ENCODE data around the gene SGSM1. TPM values are rescaled to one million over a fixed set of nuclear protein-coding genes. Genes with fewer than 3 reads are reported as not detected.

Gene SGSM1
- total and polyA plus RNA-seq, 10 of the 15 experiments (the other 5 are each of a cell fraction or from before 2014, with no cell fraction given): not detected

DNA sequence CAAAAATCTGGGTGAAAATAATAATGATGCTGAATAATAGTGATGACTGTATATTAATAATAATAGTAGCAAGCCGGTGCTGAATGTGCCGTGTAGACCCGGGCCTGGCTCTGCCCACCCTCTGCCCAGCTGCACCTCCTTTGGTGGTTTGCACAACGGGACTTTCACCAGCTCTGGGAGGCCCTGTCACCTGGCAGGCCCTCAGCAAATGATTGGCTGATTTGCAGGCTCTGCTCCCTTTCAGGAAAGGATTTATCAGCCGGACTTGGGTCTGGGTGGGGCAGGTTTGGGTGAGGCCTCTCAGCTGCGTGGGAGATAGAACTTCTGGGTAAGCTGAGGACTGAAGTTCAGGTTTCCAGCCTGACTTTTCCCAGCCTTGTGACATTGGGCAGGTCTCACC, 167.9 kb downstream of the SGSM1 start:
- no peak for ATAC-seq
- no peak for TF ChIP-seq MTA2 (IDR thresholded peaks at IDR 0.05; ENCODE audit: low read depth)
- no peak for TF ChIP-seq FOS (IDR thresholded peaks at IDR 0.05; ENCODE audit: borderline replicate concordance, extremely low read depth, insufficient read length)
- no peak for TF ChIP-seq RCOR1 (conservative IDR thresholded peaks at IDR 0.05; ENCODE audit: low read depth, low read length)
- no peak for TF ChIP-seq ATF7 (IDR thresholded peaks at IDR 0.05; ENCODE audit: low read depth)
- TF ChIP-seq HDAC2 (IDR thresholded peaks at IDR 0.05): no peak
- TF ChIP-seq PML (IDR thresholded peaks at IDR 0.05; ENCODE audit: low read length): no peak
- H3K9ac ChIP-seq (ENCODE audit: control insufficient read depth, insufficient read depth, low read length): no peak overlapping the region
- FAIRE-seq: no peak
- WGBS (ENCODE audit: insufficient coverage, insufficient replicate concordance, low lambda C conversion rate, missing lambda C conversion rate): 11% methylated on average over 6 of the region's 6 CpGs
- H3K4me2 ChIP-seq (ENCODE audit: control insufficient read depth, insufficient read depth): no peak overlapping the region
- no peak overlapping the region for H2AFZ ChIP-seq (ENCODE audit: control insufficient read depth, low read depth, low read length)
- H3K27ac ChIP-seq (ENCODE audit: control insufficient read depth, insufficient read depth): no peak overlapping the region
- CTCF ChIA-PET: no interaction called here
- RAD21 ChIA-PET (ENCODE audit: unreplicated experiment): no interaction called here
- H3K79me2 ChIP-seq (ENCODE audit: control insufficient read depth, insufficient read depth, low read length): no peaks in the 10 kb centered on the region
- POLR2A ChIA-PET: no interaction called here
- in situ Hi-C loops (cut with MboI): no loop called here
- SMC1A ChIA-PET (ENCODE audit: uncharacterized antibody, unreplicated experiment): no interaction called here
- DNase-seq (ENCODE audit: low read depth, low spot score): no peak
- intact Hi-C loops (cut with micrococcal nuclease; ENCODE audit: unreplicated experiment): no loop called here
- no TSS peak for BruUV-seq (replicated peaks)
- H3K4me3 ChIP-seq: no peak overlapping the region
- H3K27me3 ChIP-seq (replicated peaks in 1 of 2; ENCODE audit: control insufficient read depth in 2 of 2, insufficient read depth in 2 of 2, low read length in 1 of 2): no peaks in the 10 kb centered on the region; a peak in 1 of 4 replicates
- no peaks in the 10 kb centered on the region for H3K9me3 ChIP-seq (replicated peaks; ENCODE audit: control insufficient read depth, insufficient read depth, low read length)
- H4K20me1 ChIP-seq (ENCODE audit: control insufficient read depth, insufficient read depth): no peaks in the 10 kb centered on the region
- no peaks in the 10 kb centered on the region for H3K36me3 ChIP-seq (ENCODE audit: control insufficient read depth in 2 of 2, insufficient read depth in 2 of 2, low read length in 1 of 2)
- no peaks in the 10 kb centered on the region for H3K4me1 ChIP-seq (ENCODE audit: control insufficient read depth, insufficient read depth, low read length)

DNA sequence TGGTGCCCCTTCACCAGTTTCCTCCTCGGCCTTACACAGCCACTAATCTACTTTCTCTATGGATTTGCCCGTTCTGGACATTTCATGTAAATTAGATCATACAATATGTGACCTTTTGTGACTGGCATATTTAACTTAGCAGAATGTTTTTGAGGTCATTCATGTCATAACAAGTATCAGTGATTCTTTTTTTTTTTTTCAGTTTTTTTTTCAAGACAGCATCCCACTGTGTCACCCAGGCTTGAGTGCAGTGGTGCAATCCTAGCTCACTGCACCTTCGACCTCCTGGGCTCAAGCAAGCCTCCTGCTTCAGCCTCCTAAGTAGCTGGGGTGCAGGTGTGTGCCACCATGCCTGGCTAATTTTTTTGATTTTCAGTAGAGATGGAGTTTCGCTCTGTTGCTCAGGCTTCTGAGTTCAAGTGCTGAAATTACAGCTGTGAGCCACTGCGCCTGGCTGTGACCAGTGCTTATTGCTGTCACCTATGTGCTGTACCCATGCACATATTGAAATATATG, 169.2 kb downstream of the SGSM1 start:
- DNase-seq (ENCODE audit: low read depth, low spot score) (no peak), ATAC-seq (no peak), FAIRE-seq (no peak)
- H3K9ac ChIP-seq (ENCODE audit: control insufficient read depth, insufficient read depth, low read length): no peak overlapping the region
- no peak overlapping the region for H3K27ac ChIP-seq (ENCODE audit: control insufficient read depth, insufficient read depth)
- H4K20me1 ChIP-seq (ENCODE audit: control insufficient read depth, insufficient read depth): no peaks in the 10 kb centered on the region
- RAD21 ChIA-PET (ENCODE audit: unreplicated experiment): no interaction called here
- in situ Hi-C loops (cut with MboI): no loop called here
- CTCF ChIA-PET: interaction anchor here (0.8 kb wide), 1 partner anchor 74 kb away, joined by 3 read pairs; no protein-coding TSS in a partner anchor
- no peaks in the 10 kb centered on the region for H3K4me1 ChIP-seq (ENCODE audit: control insufficient read depth, insufficient read depth, low read length)
- H2AFZ ChIP-seq (ENCODE audit: control insufficient read depth, low read depth, low read length): no peak overlapping the region
- H3K79me2 ChIP-seq (ENCODE audit: control insufficient read depth, insufficient read depth, low read length): no peaks in the 10 kb centered on the region
- H3K9me3 ChIP-seq (replicated peaks; ENCODE audit: control insufficient read depth, insufficient read depth, low read length): no peaks in the 10 kb centered on the region
- H3K4me2 ChIP-seq (ENCODE audit: control insufficient read depth, insufficient read depth): no peak overlapping the region
- SMC1A ChIA-PET (ENCODE audit: uncharacterized antibody, unreplicated experiment): no interaction called here
- H3K27me3 ChIP-seq (replicated peaks in 1 of 2; ENCODE audit: control insufficient read depth in 2 of 2, insufficient read depth in 2 of 2, low read length in 1 of 2): no peaks in the 10 kb centered on the region
- no peaks in the 10 kb centered on the region for H3K36me3 ChIP-seq (ENCODE audit: control insufficient read depth in 2 of 2, insufficient read depth in 2 of 2, low read length in 1 of 2)
- no peak overlapping the region for H3K4me3 ChIP-seq
- 9% methylated on average over 5 of the region's 5 CpGs for WGBS (ENCODE audit: insufficient coverage, insufficient replicate concordance, low lambda C conversion rate, missing lambda C conversion rate)
- BruUV-seq (replicated peaks): no TSS peak
- intact Hi-C loops (cut with micrococcal nuclease; ENCODE audit: unreplicated experiment): no loop called here
- POLR2A ChIA-PET: no interaction called here
- TF ChIP-seq, protein P1, sequence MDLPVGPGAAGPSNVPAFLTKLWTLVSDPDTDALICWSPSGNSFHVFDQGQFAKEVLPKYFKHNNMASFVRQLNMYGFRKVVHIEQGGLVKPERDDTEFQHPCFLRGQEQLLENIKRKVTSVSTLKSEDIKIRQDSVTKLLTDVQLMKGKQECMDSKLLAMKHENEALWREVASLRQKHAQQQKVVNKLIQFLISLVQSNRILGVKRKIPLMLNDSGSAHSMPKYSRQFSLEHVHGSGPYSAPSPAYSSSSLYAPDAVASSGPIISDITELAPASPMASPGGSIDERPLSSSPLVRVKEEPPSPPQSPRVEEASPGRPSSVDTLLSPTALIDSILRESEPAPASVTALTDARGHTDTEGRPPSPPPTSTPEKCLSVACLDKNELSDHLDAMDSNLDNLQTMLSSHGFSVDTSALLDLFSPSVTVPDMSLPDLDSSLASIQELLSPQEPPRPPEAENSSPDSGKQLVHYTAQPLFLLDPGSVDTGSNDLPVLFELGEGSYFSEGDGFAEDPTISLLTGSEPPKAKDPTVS (IDR thresholded peaks at IDR 0.05; ENCODE audit: low read depth, low read length): no peak
- TF ChIP-seq ZNF274 (IDR thresholded peaks at IDR 0.05; ENCODE audit: insufficient read depth, insufficient read length): no peak
- no peak for TF ChIP-seq CUX1 (IDR thresholded peaks at IDR 0.05; ENCODE audit: insufficient replicate concordance, low read depth, low read length)
- no peak for TF ChIP-seq NFYB (IDR thresholded peaks at IDR 0.05; ENCODE audit: insufficient read depth, low read depth, low read length)
- TF ChIP-seq ZNF207 (IDR thresholded peaks at IDR 0.05; ENCODE audit: borderline replicate concordance): no peak
- no peak for TF ChIP-seq ATF7 (IDR thresholded peaks at IDR 0.05; ENCODE audit: low read depth)
- no peak for TF ChIP-seq POLR2A (IDR thresholded peaks at IDR 0.05; ENCODE audit: low read depth, low read length)
- TF ChIP-seq CBX3 (IDR thresholded peaks at IDR 0.05; ENCODE audit: borderline replicate concordance, low read depth): no peak

Measured in GM12878 (cell line).